ENCODE results near the gene MFSD6. TPM values are rescaled to one million over a fixed set of nuclear protein-coding genes. Genes with fewer than 3 reads are reported as not detected.

Gene MFSD6
- polyA plus RNA-seq, 1 donor from 2014 or later = 11.8 TPM

- Histone ChIP-seq H4K20me1 (ENCODE audit: insufficient read depth) (no peaks in the 10 kb centered on the region), H3K9ac (ENCODE audit: low read length) (no peak overlapping the region), H3K36me3 (ENCODE audit: insufficient read depth, low read length) (peaks cover 5% of the 10 kb centered on the region), H3F3A (ENCODE audit: insufficient read depth, low read length, poor library complexity, severe bottlenecking) (no peaks in the 10 kb centered on the region), H3K27me3 (ENCODE audit: insufficient read depth, low read depth, low read length) (no peaks in the 10 kb centered on the region), H3K79me2 (replicated peaks; ENCODE audit: insufficient read depth, low read length) (no peaks in the 10 kb centered on the region), H3K4me3 (ENCODE audit: low read length) (no peak overlapping the region), H3K9me3 (ENCODE audit: low read length) (no peaks in the 10 kb centered on the region), H3K4me2 (ENCODE audit: low read length) (no peak overlapping the region), H3K27ac (ENCODE audit: low read length) (no peak overlapping the region), H2AFZ (ENCODE audit: low read depth, low read length) (no peak overlapping the region), H3K9me2 (ENCODE audit: insufficient read depth, low read length) (no peaks in the 10 kb centered on the region)
- no peak for TF ChIP-seq EP300 (conservative IDR thresholded peaks at IDR 0.05; ENCODE audit: poor library complexity, severe bottlenecking)
- TF ChIP-seq, protein P1, sequence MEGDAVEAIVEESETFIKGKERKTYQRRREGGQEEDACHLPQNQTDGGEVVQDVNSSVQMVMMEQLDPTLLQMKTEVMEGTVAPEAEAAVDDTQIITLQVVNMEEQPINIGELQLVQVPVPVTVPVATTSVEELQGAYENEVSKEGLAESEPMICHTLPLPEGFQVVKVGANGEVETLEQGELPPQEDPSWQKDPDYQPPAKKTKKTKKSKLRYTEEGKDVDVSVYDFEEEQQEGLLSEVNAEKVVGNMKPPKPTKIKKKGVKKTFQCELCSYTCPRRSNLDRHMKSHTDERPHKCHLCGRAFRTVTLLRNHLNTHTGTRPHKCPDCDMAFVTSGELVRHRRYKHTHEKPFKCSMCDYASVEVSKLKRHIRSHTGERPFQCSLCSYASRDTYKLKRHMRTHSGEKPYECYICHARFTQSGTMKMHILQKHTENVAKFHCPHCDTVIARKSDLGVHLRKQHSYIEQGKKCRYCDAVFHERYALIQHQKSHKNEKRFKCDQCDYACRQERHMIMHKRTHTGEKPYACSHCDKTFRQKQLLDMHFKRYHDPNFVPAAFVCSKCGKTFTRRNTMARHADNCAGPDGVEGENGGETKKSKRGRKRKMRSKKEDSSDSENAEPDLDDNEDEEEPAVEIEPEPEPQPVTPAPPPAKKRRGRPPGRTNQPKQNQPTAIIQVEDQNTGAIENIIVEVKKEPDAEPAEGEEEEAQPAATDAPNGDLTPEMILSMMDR (IDR thresholded peaks at IDR 0.05; ENCODE audit: poor library complexity, severe bottlenecking) = no peak
Measured at GRCh38 chr2:190488516-190489233, 80.5 kb downstream of the MFSD6 start.

DNA sequence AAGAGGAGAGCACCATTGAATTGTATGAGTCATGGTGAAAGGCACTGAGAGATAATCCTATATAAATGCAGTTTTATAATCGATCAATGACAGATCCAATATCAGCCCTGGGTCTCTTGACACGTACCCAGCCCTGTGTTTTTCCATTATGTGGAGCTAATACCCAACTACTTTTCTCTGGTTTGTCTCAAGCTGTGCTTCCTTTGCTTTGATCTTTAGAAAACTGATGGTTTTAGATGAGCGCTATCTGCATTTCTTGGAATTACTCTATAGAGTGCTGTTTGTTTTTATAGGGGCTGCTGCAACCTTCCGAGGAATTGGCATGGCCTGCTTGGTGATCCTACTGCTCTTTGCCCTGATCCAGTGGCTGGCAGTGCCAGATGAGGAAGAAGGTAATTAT lies 81.3 kb downstream of the MFSD6 start:
- H3F3A ChIP-seq (ENCODE audit: insufficient read depth, low read length, poor library complexity, severe bottlenecking) = no peaks in the 10 kb centered on the region
- no peaks in the 10 kb centered on the region for H3K27me3 ChIP-seq (ENCODE audit: insufficient read depth, low read depth, low read length)
- H3K9me3 ChIP-seq (ENCODE audit: low read length) = no peaks in the 10 kb centered on the region
- TF ChIP-seq POLR2AphosphoS5 (IDR thresholded peaks at IDR 0.05) = no peak
- no peak for TF ChIP-seq MXI1 (conservative IDR thresholded peaks at IDR 0.05; ENCODE audit: poor library complexity, severe bottlenecking)
- TF ChIP-seq RAD21 (conservative IDR thresholded peaks at IDR 0.05) = no peak
- no peak for TF ChIP-seq SMC3 (conservative IDR thresholded peaks at IDR 0.05; ENCODE audit: poor library complexity)
- TF ChIP-seq TAF1 (IDR thresholded peaks at IDR 0.05; ENCODE audit: low read depth) = no peak
- TF ChIP-seq, protein P1 (IDR thresholded peaks at IDR 0.05; ENCODE audit: poor library complexity, severe bottlenecking) = no peak
- no peak for TF ChIP-seq REST (IDR thresholded peaks at IDR 0.05; ENCODE audit: borderline replicate concordance)
- TF ChIP-seq EP300 (conservative IDR thresholded peaks at IDR 0.05; ENCODE audit: poor library complexity, severe bottlenecking) = no peak
- TF ChIP-seq EZH2 (IDR thresholded peaks at IDR 0.05; ENCODE audit: borderline replicate concordance, insufficient read depth, low read length, poor library complexity, severe bottlenecking) = no peak
- no peaks in the 10 kb centered on the region for H3K9me2 ChIP-seq (ENCODE audit: insufficient read depth, low read length)
- H3K36me3 ChIP-seq (ENCODE audit: insufficient read depth, low read length) = peaks cover 5% of the 10 kb centered on the region
- H3K27ac ChIP-seq (ENCODE audit: low read length) = peak overlapping the region; percentile 4
- no peak overlapping the region for H3K4me3 ChIP-seq (ENCODE audit: low read length)
- no peaks in the 10 kb centered on the region for H3K79me2 ChIP-seq (replicated peaks; ENCODE audit: insufficient read depth, low read length)
- no peaks in the 10 kb centered on the region for H4K20me1 ChIP-seq (ENCODE audit: insufficient read depth)
- H3K4me2 ChIP-seq (ENCODE audit: low read length) = no peak overlapping the region
- H3K9ac ChIP-seq (ENCODE audit: low read length) = no peak overlapping the region
- H2AFZ ChIP-seq (ENCODE audit: low read depth, low read length) = no peak overlapping the region

All from neural cell (in vitro differentiated cells).